ENCODE results near the gene TMEM272. TPM values are rescaled to one million over a fixed set of nuclear protein-coding genes. Genes with fewer than 3 reads are reported as not detected.

The TMEM272 gene
- total and polyA plus RNA-seq, 3 experiments from 2014 or later: 0.12 to 0.69 (median 0.35) TPM

DNA sequence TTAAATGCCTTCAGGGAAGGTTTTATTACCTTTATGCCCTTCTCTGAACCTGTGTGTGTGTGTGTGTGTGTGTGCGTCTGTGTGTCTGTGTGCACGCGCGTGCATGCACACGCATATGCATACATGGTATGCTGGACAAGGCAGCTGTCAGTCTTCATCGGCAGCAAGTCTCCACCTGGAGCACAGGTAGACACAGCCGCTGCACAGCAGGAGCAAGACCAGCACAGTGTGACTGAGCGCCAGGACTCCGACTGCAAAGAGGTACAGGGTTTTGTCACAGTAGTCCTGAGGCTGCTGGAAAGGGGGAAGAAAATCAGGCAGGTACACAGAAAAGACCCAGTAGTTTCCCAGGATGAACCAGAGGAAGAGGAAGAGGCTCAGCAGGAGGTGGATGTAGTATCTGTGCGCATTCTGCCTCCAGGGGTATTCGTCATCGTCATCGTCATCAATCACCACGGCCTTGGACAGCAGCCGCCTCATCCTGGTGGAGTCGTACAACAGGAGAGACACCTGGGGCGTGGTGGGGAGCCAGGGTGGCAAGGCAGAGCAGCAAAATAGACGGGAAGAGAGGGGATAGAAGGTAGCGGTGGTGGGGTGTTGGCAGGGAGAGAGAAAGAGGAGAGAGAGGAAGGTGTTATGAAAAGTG, 28.2 kb downstream of the TMEM272 start:
- Histone ChIP-seq H3K27me3 (ENCODE audit: insufficient read depth, low read length, poor library complexity, severe bottlenecking) (no peaks in the 10 kb centered on the region), H3K4me3 (ENCODE audit: low read length) (no peak overlapping the region), H3K36me3 (ENCODE audit: insufficient read depth, low read length) (no peaks in the 10 kb centered on the region), H3K9me3 (ENCODE audit: low read length) (no peaks in the 10 kb centered on the region), H3K4me1 (ENCODE audit: insufficient read depth, low read length) (peaks cover 75% of the 10 kb centered on the region), H3K27ac (ENCODE audit: low read depth, low read length) (no peak overlapping the region)
- Mint-ChIP-seq H3K9me3 (no peaks in the 10 kb centered on the region), H3K36me3 (peaks cover 0 to 15% (median 8%) of the 10 kb centered on the region in 3 donors), H3K27me3 (peaks cover 0 to 3% of the 10 kb centered on the region in 2 donors), H3K4me3 (peak overlapping the region in 2 of 7 donors; percentile 10 to 46), H3K27ac (peak overlapping the region in 7 of 8 donors; percentile 29 to 90 (median 42)), H3K4me1 (peaks cover 55 to 70% (median 65%) of the 10 kb centered on the region in 3 donors)
- ChIA-PET POLR2A (interaction anchor here (1.2 to 1.7 kb wide), 2 partner anchors 15 to 16 kb away, joined by 4 to 7 read pairs; no protein-coding TSS in a partner anchor), CTCF (interaction anchor here (1.3 to 7.7 kb wide), 7 partner anchors 11 to 385 kb away, joined by 3 to 188 read pairs (median 14); no protein-coding TSS in a partner anchor)
- DNase-seq: no peak

DNA sequence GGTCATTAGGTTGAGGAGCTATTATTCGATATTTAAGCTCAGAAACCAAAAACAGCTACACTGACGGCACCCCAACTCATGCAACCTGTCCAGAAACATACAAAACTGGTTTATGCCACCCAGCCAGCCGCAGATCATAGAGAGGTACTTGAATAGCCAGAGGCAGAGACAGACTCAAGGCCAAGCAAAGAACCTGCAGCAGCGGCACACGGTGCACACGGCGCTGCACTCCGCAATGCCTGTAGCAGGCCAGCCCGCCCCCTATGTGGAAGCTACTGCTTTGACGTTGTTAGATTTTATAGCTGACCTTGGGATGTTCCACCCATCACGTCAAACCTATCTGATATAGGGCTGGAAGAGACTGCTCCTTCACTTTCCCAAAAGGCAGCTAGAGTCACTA, 29.1 kb downstream of the TMEM272 start:
- Histone ChIP-seq H3K36me3 (ENCODE audit: insufficient read depth, low read length) (no peaks in the 10 kb centered on the region), H3K27me3 (ENCODE audit: insufficient read depth, low read length, poor library complexity, severe bottlenecking) (no peaks in the 10 kb centered on the region), H3K27ac (ENCODE audit: low read depth, low read length) (no peak overlapping the region), H3K9me3 (ENCODE audit: low read length) (no peaks in the 10 kb centered on the region), H3K4me1 (ENCODE audit: insufficient read depth, low read length) (peaks cover 70% of the 10 kb centered on the region), H3K4me3 (ENCODE audit: low read length) (no peak overlapping the region)
- ChIA-PET POLR2A (interaction anchor here (1.0 to 1.7 kb wide), 4 partner anchors 10 to 363 kb away, joined by 4 to 11 read pairs (median 8); partner anchors contain the start of gene INTS6), CTCF (interaction anchor here (0.7 to 7.7 kb wide), 21 partner anchors 8 to 386 kb away, joined by 3 to 188 read pairs (median 6); partner anchors contain the start of genes INTS6, NEK5 and TMEM272)
- H3K4me1 Mint-ChIP-seq: peaks cover 50 to 65% (median 56%) of the 10 kb centered on the region in 3 donors
- H3K4me3 Mint-ChIP-seq: no peak overlapping the region
- H3K27ac Mint-ChIP-seq: peak overlapping the region in 4 of 8 donors; percentile 60 to 94 (median 86)
- peaks cover 0 to 16% (median 8%) of the 10 kb centered on the region in 3 donors for H3K36me3 Mint-ChIP-seq
- DNase-seq: no peak
- no peaks in the 10 kb centered on the region for H3K9me3 Mint-ChIP-seq
- H3K27me3 Mint-ChIP-seq: peaks cover 0 to 3% of the 10 kb centered on the region in 2 donors

DNA sequence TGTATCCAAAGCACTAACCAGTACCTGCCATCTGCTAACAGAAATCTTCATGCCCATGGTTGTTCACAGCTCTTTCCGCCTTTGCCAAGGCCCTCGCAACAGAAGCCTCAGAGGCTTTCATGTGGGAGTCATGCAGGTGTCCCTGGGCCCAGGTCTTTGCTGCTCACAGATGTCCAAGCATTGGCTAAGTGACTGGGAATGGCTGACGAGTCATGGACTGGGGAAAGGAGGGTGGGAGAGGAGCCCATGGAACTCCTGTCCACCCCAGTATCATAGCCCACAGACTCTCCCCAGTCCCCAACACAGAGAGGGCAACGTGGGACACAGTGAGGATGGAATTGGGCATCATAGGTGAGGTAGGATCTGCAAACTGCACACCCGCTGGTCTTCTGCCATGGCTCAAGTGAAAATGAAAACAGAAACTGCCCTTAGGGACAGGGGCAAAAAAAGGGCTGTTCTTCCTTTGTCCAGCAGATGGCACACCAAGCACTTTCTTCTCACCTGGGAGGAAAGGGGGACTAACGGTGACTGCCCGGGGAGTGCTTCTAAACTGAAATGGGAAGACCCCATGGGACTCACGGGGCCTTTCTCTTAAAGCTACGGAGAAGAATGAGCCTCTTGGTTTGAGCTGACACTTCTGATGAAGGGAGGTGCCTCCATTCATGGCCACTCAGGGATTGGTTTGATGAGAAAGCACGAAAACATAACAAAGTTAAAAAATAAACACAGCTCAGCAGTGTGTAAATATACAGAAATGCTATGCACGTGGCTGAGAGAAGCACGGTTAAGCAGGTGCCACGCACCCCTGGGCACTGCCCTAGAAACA, 29.9 kb downstream of the TMEM272 start:
- Histone ChIP-seq H3K9me3 (ENCODE audit: low read length) (no peaks in the 10 kb centered on the region), H3K27me3 (ENCODE audit: insufficient read depth, low read length, poor library complexity, severe bottlenecking) (no peaks in the 10 kb centered on the region), H3K4me3 (ENCODE audit: low read length) (peak overlapping the region; percentile 30), H3K36me3 (ENCODE audit: insufficient read depth, low read length) (no peaks in the 10 kb centered on the region), H3K27ac (ENCODE audit: low read depth, low read length) (no peak overlapping the region), H3K4me1 (ENCODE audit: insufficient read depth, low read length) (peaks cover 62% of the 10 kb centered on the region)
- Mint-ChIP-seq H3K9me3 (no peaks in the 10 kb centered on the region), H3K27ac (peak overlapping the region; percentile 60 to 94 (median 86)), H3K27me3 (peaks cover 0 to 3% of the 10 kb centered on the region in 2 donors), H3K4me3 (peak overlapping the region in 6 of 7 donors; percentile 14 to 73 (median 63)), H3K4me1 (peaks cover 42 to 56% (median 48%) of the 10 kb centered on the region in 3 donors), H3K36me3 (peaks cover 0 to 16% (median 8%) of the 10 kb centered on the region in 3 donors)
- ChIA-PET POLR2A (interaction anchor here (0.6 to 1.7 kb wide), 7 partner anchors 10 to 362 kb away, joined by 3 to 11 read pairs (median 4); partner anchors contain the start of gene INTS6), CTCF (interaction anchor here (0.7 to 7.7 kb wide), 25 partner anchors 8 to 386 kb away, joined by 3 to 188 read pairs (median 4); partner anchors contain the start of genes INTS6, NEK5 and TMEM272)
- DNase-seq: peak; percentile 55 to 81 (median 73)

DNA sequence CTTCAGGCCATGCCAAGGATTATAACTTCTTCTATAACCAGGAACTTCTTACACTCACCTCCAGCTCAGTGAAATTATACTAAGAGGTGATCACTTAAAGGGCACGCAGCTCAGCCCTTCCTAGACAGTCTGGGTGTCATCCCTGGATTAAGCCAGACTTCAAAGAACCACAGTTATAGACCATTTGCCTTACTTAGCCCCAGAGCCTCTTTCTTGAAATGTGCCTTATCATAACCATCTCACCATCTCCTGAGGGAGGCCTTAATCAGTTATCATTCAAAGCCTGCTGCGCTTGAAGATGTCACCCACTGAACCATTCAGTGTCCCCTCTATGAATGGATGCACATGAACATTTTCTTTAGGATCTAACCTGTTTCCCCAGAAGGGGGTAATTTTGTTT, 30.9 kb downstream of the TMEM272 start:
- no peaks in the 10 kb centered on the region for H3K27me3 Mint-ChIP-seq
- no peaks in the 10 kb centered on the region for H3K9me3 Mint-ChIP-seq
- Histone ChIP-seq H3K36me3 (ENCODE audit: insufficient read depth, low read length) (peaks cover 2% of the 10 kb centered on the region), H3K9me3 (ENCODE audit: low read length) (no peaks in the 10 kb centered on the region), H3K27me3 (ENCODE audit: insufficient read depth, low read length, poor library complexity, severe bottlenecking) (no peaks in the 10 kb centered on the region), H3K4me1 (ENCODE audit: insufficient read depth, low read length) (peaks cover 52% of the 10 kb centered on the region), H3K4me3 (ENCODE audit: low read length) (no peak overlapping the region), H3K27ac (ENCODE audit: low read depth, low read length) (no peak overlapping the region)
- H3K4me3 Mint-ChIP-seq: peak overlapping the region in 1 of 7 donors; percentile 4
- peaks cover 9 to 22% (median 15%) of the 10 kb centered on the region in 3 donors for H3K36me3 Mint-ChIP-seq
- peaks cover 33 to 47% (median 38%) of the 10 kb centered on the region in 3 donors for H3K4me1 Mint-ChIP-seq
- POLR2A ChIA-PET: interaction anchor here (1.0 to 1.4 kb wide), 2 partner anchors 9 to 11 kb away, joined by 3 to 4 read pairs; no protein-coding TSS in a partner anchor
- H3K27ac Mint-ChIP-seq: peak overlapping the region in 5 of 8 donors; percentile 8 to 84 (median 67)
- DNase-seq: no peak
- CTCF ChIA-PET: interaction anchor here (0.7 to 7.7 kb wide), 12 partner anchors 9 to 387 kb away, joined by 3 to 188 read pairs (median 10); partner anchors contain the start of genes INTS6, NEK5 and TMEM272

DNA sequence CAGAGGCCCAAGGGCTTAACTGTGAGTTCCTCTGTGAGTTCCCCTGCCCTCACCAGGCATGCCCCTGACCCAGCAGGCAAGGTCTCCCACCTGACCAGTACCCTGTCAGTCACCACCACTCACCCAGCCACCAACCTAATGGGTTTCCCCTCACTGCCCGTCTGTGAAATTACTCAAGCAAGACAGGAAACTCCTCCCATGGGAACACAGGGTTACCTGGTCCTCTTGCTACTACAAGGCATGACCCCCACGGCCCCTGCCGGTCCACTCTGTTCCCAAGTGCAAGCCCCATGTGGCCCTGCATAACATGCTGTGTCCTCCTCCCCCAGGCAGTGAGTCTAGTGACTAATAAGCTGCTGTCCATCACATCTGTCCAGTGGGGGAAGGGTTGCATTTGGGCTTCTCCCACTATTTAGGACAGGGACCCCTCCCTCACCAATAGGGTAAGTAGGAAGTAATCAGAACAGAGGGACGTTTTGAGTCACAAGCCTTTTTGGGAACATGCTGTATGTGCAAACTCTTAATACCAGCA, 33.0 kb downstream of the TMEM272 start:
- Mint-ChIP-seq H3K36me3 (peaks cover 9 to 16% (median 13%) of the 10 kb centered on the region in 3 donors), H3K4me1 (peaks cover 20 to 36% (median 22%) of the 10 kb centered on the region in 3 donors), H3K27me3 (no peaks in the 10 kb centered on the region), H3K4me3 (peak overlapping the region in 1 of 7 donors; percentile 15), H3K9me3 (no peaks in the 10 kb centered on the region), H3K27ac (peak overlapping the region in 2 of 8 donors; percentile 50 to 64)
- H3K27ac ChIP-seq (ENCODE audit: low read depth, low read length): no peak overlapping the region
- H3K36me3 ChIP-seq (ENCODE audit: insufficient read depth, low read length): peaks cover 8% of the 10 kb centered on the region
- no peak for DNase-seq
- CTCF ChIA-PET: interaction anchor here (1.2 to 7.7 kb wide), 4 partner anchors 14 to 30 kb away, joined by 3 to 188 read pairs (median 56); no protein-coding TSS in a partner anchor
- no peak overlapping the region for H3K4me3 ChIP-seq (ENCODE audit: low read length)
- H3K27me3 ChIP-seq (ENCODE audit: insufficient read depth, low read length, poor library complexity, severe bottlenecking): no peaks in the 10 kb centered on the region
- no peaks in the 10 kb centered on the region for H3K9me3 ChIP-seq (ENCODE audit: low read length)
- H3K4me1 ChIP-seq (ENCODE audit: insufficient read depth, low read length): peaks cover 32% of the 10 kb centered on the region
- POLR2A ChIA-PET: no interaction called here

DNA sequence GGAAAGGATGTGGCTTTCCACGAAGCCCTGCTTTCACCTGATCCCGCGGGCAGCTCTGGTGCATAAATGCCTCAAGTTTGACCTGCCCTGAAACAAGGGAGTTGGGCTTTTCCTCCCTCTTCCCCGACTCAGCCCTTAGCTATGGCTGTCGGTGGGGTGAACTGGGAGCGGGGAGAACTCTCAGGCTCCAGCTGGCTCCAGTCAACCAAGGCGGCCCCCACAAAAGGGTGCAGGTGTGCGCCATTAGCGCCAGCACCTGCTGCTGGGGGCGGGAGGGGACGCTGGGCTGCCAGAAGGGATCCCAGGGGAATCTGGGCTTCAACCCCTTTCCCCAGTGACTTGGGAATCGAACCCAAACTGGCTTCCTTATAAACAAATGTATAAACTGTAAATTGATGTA, 33.9 kb downstream of the TMEM272 start:
- H3K27me3 ChIP-seq (ENCODE audit: insufficient read depth, low read length, poor library complexity, severe bottlenecking): no peaks in the 10 kb centered on the region
- ChIA-PET POLR2A (interaction anchor here (0.7 kb wide), 1 partner anchor 14 kb away, joined by 4 read pairs; no protein-coding TSS in a partner anchor), CTCF (interaction anchor here (1.2 to 7.7 kb wide), 5 partner anchors 9 to 24 kb away, joined by 3 to 188 read pairs (median 4); no protein-coding TSS in a partner anchor)
- peaks cover 8% of the 10 kb centered on the region for H3K36me3 ChIP-seq (ENCODE audit: insufficient read depth, low read length)
- DNase-seq: no peak
- Mint-ChIP-seq H3K27me3 (no peaks in the 10 kb centered on the region), H3K4me3 (no peak overlapping the region), H3K36me3 (peaks cover 9 to 14% (median 10%) of the 10 kb centered on the region in 3 donors), H3K9me3 (no peaks in the 10 kb centered on the region), H3K27ac (no peak overlapping the region), H3K4me1 (peaks cover 18 to 35% (median 21%) of the 10 kb centered on the region in 3 donors)
- no peak overlapping the region for H3K27ac ChIP-seq (ENCODE audit: low read depth, low read length)
- H3K4me1 ChIP-seq (ENCODE audit: insufficient read depth, low read length): peaks cover 26% of the 10 kb centered on the region
- H3K4me3 ChIP-seq (ENCODE audit: low read length): no peak overlapping the region
- H3K9me3 ChIP-seq (ENCODE audit: low read length): no peaks in the 10 kb centered on the region

DNA sequence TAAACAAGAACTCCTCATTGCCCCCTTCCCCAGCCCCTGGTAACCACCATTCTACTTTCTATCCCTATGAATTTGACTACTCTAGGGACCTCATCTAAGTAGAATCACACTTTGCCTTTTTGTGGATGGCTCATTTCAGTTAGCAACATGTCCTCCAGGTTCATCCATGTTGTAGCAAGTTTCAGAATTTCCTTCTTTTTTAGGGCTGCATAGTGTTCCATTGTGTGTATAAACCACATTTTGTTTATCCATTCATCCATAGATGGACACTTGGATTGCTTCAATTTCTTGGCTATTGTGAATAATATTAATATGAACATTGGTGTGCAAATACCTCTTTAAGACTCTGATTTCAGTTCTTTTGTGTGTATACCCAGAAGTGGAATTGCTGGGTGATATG, 36.2 kb downstream of the TMEM272 start:
- peaks cover 27 to 41% (median 28%) of the 10 kb centered on the region in 3 donors for H3K4me1 Mint-ChIP-seq
- DNase-seq: no peak
- H3K36me3 ChIP-seq (ENCODE audit: insufficient read depth, low read length): peaks cover 8% of the 10 kb centered on the region
- H3K36me3 Mint-ChIP-seq: peaks cover 9 to 18% (median 10%) of the 10 kb centered on the region in 3 donors
- peaks cover 0 to 5% of the 10 kb centered on the region in 2 donors for H3K27me3 Mint-ChIP-seq
- peaks cover 28% of the 10 kb centered on the region for H3K4me1 ChIP-seq (ENCODE audit: insufficient read depth, low read length)
- H3K9me3 Mint-ChIP-seq: no peaks in the 10 kb centered on the region
- H3K27ac ChIP-seq (ENCODE audit: low read depth, low read length): no peak overlapping the region
- H3K9me3 ChIP-seq (ENCODE audit: low read length): no peaks in the 10 kb centered on the region
- POLR2A ChIA-PET: interaction anchor here (0.7 kb wide), 1 partner anchor 9 kb away, joined by 3 read pairs; no protein-coding TSS in a partner anchor
- peak overlapping the region in 6 of 8 donors; percentile 3 to 83 (median 74) for H3K27ac Mint-ChIP-seq
- no peaks in the 10 kb centered on the region for H3K27me3 ChIP-seq (ENCODE audit: insufficient read depth, low read length, poor library complexity, severe bottlenecking)
- H3K4me3 ChIP-seq (ENCODE audit: low read length): no peak overlapping the region
- CTCF ChIA-PET: interaction anchor here (0.6 to 4.4 kb wide), 2 partner anchors 24 to 637 kb away, joined by 3 to 23 read pairs; no protein-coding TSS in a partner anchor
- peak overlapping the region in 1 of 7 donors; percentile 41 for H3K4me3 Mint-ChIP-seq
